Brain microvascular endothelial cell (primary cell): ENCODE measurements around the gene GPR32.
"Not testable (repeated sequence)": the region's sequence is repeated elsewhere in the genome, so short reads cannot be mapped to it uniquely, and the experiment has no call there.

ENCODE experiments used
- DNase-seq: peaks from one replicate; pipeline ENCODE4 v3.0.0-alpha.2; 2020
- H3K27ac ChIP-seq: fragments of 250-450 bp; sonication (Bioruptor Pico); 2 replicates; pipeline ENCODE4 v1.5.1; 2020; ENCODE audit warnings: mild to moderate bottlenecking, moderate library complexity
- H3K27me3 ChIP-seq: fragments of 250-450 bp; sonication (Bioruptor Pico); replicated peaks from 2 replicates; pipeline ENCODE4 v1.5.1; 2020; ENCODE audit warnings: mild to moderate bottlenecking
- H3K36me3 ChIP-seq: fragments of 250-450 bp; sonication (Bioruptor Pico); replicated peaks from 2 replicates; pipeline ENCODE4 v1.5.1; 2020; ENCODE audit warnings: mild to moderate bottlenecking
- H3K4me3 ChIP-seq: 2 replicates; pipeline ENCODE4 v1.5.1; 2011; ENCODE audit warnings: low read depth, mild to moderate bottlenecking, control low read depth, low read length, moderate library complexity
- CTCF ChIP-seq: IDR thresholded peaks from 2 replicates; pipeline ENCODE4 v1.5.1; 2011; ENCODE audit warnings: low read depth, mild to moderate bottlenecking, moderate library complexity, low read length, control low read depth, inconsistent platforms; ENCODE audit errors: missing control alignments
- in situ Hi-C: cut with HindIII; loops from 2 replicates; pipeline ENCODE4 v1.10.0; 2017; ENCODE audit warnings: low sequenced_read_pairs, low pct_ligation_motif_present

The GPR32 gene

GRCh38 chr19:50777830-50778303 lies 7.6 kb downstream of the GPR32 start:
- Histone ChIP-seq H3K27me3 (peaks cover 25% of the 10 kb centered on the region), H3K27ac (no peak overlapping the region), H3K4me3 (no peak overlapping the region), H3K36me3 (no peaks in the 10 kb centered on the region)
- DNase-seq = peak; percentile 11
- no peak for TF ChIP-seq CTCF
- in situ Hi-C loops = no loop called here

GRCh38 chr19:50778906-50779430 lies 8.7 kb downstream of the GPR32 start:
- in situ Hi-C loops = no loop called here
- TF ChIP-seq CTCF = no peak
- no peaks in the 10 kb centered on the region for H3K36me3 ChIP-seq
- H3K4me3 ChIP-seq = no peak overlapping the region
- no peak for DNase-seq
- peaks cover 25% of the 10 kb centered on the region for H3K27me3 ChIP-seq
- H3K27ac ChIP-seq = no peak overlapping the region

GRCh38 chr19:50779504-50780457 lies 9.5 kb downstream of the GPR32 start:
- Histone ChIP-seq H3K27ac (no peak overlapping the region), H3K4me3 (no peak overlapping the region), H3K27me3 (peaks cover 25% of the 10 kb centered on the region), H3K36me3 (no peaks in the 10 kb centered on the region)
- TF ChIP-seq CTCF = no peak
- no peak for DNase-seq
- in situ Hi-C loops = no loop called here

- in situ Hi-C loops = no loop called here
- Histone ChIP-seq H3K27me3 (peaks cover 25% of the 10 kb centered on the region), H3K4me3 (no peak overlapping the region), H3K36me3 (no peaks in the 10 kb centered on the region), H3K27ac (no peak overlapping the region)
- no peak for DNase-seq
- no peak for TF ChIP-seq CTCF
Observed at GRCh38 chr19:50780753-50781435, 10.6 kb downstream of the GPR32 start.

- H3K4me3 ChIP-seq, H3K27ac ChIP-seq, in situ Hi-C loops, DNase-seq, H3K36me3 ChIP-seq: not testable (repeated sequence)
- H3K27me3 ChIP-seq = peaks cover 15% of the 10 kb centered on the region
Observed at GRCh38 chr19:50783848-50784152, 13.5 kb downstream of the GPR32 start.

- in situ Hi-C loops = no loop called here
- Histone ChIP-seq H3K27me3 (peaks cover 8% of the 10 kb centered on the region), H3K27ac (no peak overlapping the region), H3K4me3 (no peak overlapping the region), H3K36me3 (no peaks in the 10 kb centered on the region)
- no peak for DNase-seq
- no peak for TF ChIP-seq CTCF
Observed at GRCh38 chr19:50784710-50785109, 14.4 kb downstream of the GPR32 start.
